Kidney (tissue), 14 donors: ENCODE measurements around the gene IRX2. TPM values are rescaled to one million over a fixed set of nuclear protein-coding genes. Genes with fewer than 3 reads are reported as not detected.

Source experiments
- DNase-seq, 5 donors: peaks; one replicate each; pipeline ENCODE4 v3.0.0-alpha.2; 2013 to 2020
- FAIRE-seq: peaks from 2 replicates; lab custom pipeline; 2012; peaks lifted over from hg19 to GRCh38; lab: Jason Lieb, UNC
- H3K27ac ChIP-seq, 2 donors: one replicate each; pipeline ENCODE4 v1.7.0; 2013; ENCODE audit warnings: low read depth in 2 of 2, low read length in 2 of 2, inconsistent platforms in 1 of 2
- H3K27me3 ChIP-seq: one replicate; pipeline ENCODE4 v1.7.1; 2013; ENCODE audit warnings: low read length, inconsistent platforms; ENCODE audit not compliant: control insufficient read depth, insufficient read depth
- H3K36me3 ChIP-seq, 3 donors: one replicate each; pipeline versions ENCODE4 v1.7.0 to v1.7.1; 2013; ENCODE audit warnings: low read length in 3 of 3, control low read depth in 1 of 3, inconsistent platforms in 1 of 3; ENCODE audit not compliant: insufficient read depth in 3 of 3, control insufficient read depth in 2 of 3
- H3K4me1 ChIP-seq, 3 donors: one replicate each; pipeline versions ENCODE4 v1.7.0 to v1.7.1; 2013; ENCODE audit warnings: low read length in 3 of 3, inconsistent platforms in 1 of 3, low read depth in 1 of 3; ENCODE audit not compliant: control insufficient read depth in 2 of 3, insufficient read depth in 2 of 3
- H3K4me3 ChIP-seq, 3 donors: one replicate each; pipeline versions ENCODE4 v1.7.0 to v1.8.1; 2013; ENCODE audit warnings: low read length in 3 of 3, control low read depth in 1 of 3, inconsistent platforms in 1 of 3
- H3K9ac ChIP-seq, 3 donors: one replicate each; pipeline versions ENCODE4 v1.7.0 to v1.7.1; 2013; ENCODE audit warnings: low read length in 3 of 3, control low read depth in 1 of 3, inconsistent platforms in 1 of 3
- H3K9me3 ChIP-seq, 3 donors: one replicate each; pipeline versions ENCODE4 v1.7.0 to v1.7.1; 2013; ENCODE audit warnings: low read length in 3 of 3, control low read depth in 1 of 3, inconsistent platforms in 1 of 3; ENCODE audit not compliant: control insufficient read depth in 2 of 3, insufficient read depth in 1 of 3
- intact Hi-C: fragments of 100-400 bp; cut with DNase I; formaldehyde crosslinking; loops from one replicate; pipeline ENCODE4 v1.11.1; 2022
- polyA plus RNA-seq: library from polyadenylated mRNA; stranded (reverse); fragments of 350-450 nt; fragmentation: Illumina TruSeq; extraction: RNeasy Lipid Tissue Mini Kit (QIAGEN cat#74804); gene quantifications from one replicate; pipeline ENCODE4 v1.2.3, GENCODE V29; 2014; ENCODE audit warnings: low read depth, low replicate concordance; ENCODE audit not compliant: insufficient read depth
- total RNA-seq: library from RNA; stranded (reverse); fragmentation: NEBNext Ultra II Directional; extraction: Animal tissue kit (Norgen Biotek cat#: 25700); gene quantifications from one replicate; pipeline ENCODE4 v1.2.1, GENCODE V29; 2021
- TF ChIP-seq, protein P1 (sequence below): IDR thresholded peaks from 3 replicates; pipeline ENCODE4 v1.5.1; 2012; ENCODE audit warnings: mild to moderate bottlenecking, moderate library complexity, borderline replicate concordance; ENCODE audit not compliant: insufficient read depth; ENCODE audit errors: extremely low read depth
- donor health status: control.
- donor health status: control.
- donor health status: control.
- donor health status: control.
- donor health status: control.
- donor health status: DM: yes; HTN: yes; CAD: no.
- donor health status: Normal renal cell carcinoma (clear cell type).

IRX2 gene
- total and polyA plus RNA-seq, 2 donors from 2014 or later, result 11.7 to 44.2 TPM

DNA sequence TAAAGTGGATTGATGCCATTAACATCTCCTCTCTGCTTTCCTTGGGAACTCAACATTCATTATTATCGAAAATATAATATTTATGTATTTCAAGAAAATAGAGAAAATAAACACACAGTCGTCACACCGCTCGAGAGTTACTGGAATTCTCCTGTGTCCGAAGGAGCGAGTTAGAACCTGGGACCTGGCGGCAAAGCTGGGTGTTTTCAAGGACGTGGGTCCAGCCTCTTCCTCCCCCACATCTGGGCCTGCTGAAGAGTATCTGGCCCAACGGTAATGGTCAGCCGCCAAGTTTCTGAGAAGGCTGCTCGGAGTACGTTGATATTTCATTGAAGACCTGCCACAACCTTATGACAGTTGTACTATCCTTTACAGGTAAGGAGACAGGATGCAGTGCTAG, 47.9 kb downstream of the IRX2 start:
- H3K27me3 ChIP-seq, result peaks cover 3% of the 10 kb centered on the region
- H3K4me1 ChIP-seq, result no peaks in the 10 kb centered on the region
- H3K9me3 ChIP-seq, result no peaks in the 10 kb centered on the region
- no peak for DNase-seq
- no peak overlapping the region for H3K4me3 ChIP-seq
- no peak overlapping the region for H3K9ac ChIP-seq
- no peak overlapping the region for H3K27ac ChIP-seq
- intact Hi-C loops, result no loop called here
- H3K36me3 ChIP-seq, result no peaks in the 10 kb centered on the region
- TF ChIP-seq, protein P1, sequence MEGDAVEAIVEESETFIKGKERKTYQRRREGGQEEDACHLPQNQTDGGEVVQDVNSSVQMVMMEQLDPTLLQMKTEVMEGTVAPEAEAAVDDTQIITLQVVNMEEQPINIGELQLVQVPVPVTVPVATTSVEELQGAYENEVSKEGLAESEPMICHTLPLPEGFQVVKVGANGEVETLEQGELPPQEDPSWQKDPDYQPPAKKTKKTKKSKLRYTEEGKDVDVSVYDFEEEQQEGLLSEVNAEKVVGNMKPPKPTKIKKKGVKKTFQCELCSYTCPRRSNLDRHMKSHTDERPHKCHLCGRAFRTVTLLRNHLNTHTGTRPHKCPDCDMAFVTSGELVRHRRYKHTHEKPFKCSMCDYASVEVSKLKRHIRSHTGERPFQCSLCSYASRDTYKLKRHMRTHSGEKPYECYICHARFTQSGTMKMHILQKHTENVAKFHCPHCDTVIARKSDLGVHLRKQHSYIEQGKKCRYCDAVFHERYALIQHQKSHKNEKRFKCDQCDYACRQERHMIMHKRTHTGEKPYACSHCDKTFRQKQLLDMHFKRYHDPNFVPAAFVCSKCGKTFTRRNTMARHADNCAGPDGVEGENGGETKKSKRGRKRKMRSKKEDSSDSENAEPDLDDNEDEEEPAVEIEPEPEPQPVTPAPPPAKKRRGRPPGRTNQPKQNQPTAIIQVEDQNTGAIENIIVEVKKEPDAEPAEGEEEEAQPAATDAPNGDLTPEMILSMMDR, result no peak
- no peak for FAIRE-seq

DNA sequence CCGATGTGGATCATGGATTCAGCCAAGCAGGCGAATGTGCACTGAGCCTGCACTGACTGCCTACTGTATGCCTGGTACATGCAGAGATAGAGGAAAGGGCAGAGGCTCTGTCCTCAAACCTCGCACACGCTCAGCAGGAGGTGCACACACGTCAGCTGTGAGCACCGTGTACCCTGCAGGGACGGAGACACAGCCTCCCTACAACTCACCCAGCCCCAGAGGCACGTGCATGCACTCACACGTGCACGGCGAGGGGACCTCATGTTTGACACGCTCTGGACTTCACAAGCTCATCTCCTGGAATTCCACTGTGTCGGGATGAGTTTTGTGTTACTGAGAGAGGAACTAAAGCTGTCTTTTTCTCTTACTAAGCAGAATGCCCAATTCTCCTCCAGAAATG, 48.4 kb downstream of the IRX2 start:
- intact Hi-C loops, result no loop called here
- DNase-seq (no peak), FAIRE-seq (no peak)
- Histone ChIP-seq H3K4me3 (no peak overlapping the region), H3K9me3 (no peaks in the 10 kb centered on the region), H3K36me3 (no peaks in the 10 kb centered on the region), H3K4me1 (no peaks in the 10 kb centered on the region), H3K27me3 (peaks cover 3% of the 10 kb centered on the region), H3K9ac (no peak overlapping the region), H3K27ac (no peak overlapping the region)
- TF ChIP-seq, protein P1, result no peak

DNA sequence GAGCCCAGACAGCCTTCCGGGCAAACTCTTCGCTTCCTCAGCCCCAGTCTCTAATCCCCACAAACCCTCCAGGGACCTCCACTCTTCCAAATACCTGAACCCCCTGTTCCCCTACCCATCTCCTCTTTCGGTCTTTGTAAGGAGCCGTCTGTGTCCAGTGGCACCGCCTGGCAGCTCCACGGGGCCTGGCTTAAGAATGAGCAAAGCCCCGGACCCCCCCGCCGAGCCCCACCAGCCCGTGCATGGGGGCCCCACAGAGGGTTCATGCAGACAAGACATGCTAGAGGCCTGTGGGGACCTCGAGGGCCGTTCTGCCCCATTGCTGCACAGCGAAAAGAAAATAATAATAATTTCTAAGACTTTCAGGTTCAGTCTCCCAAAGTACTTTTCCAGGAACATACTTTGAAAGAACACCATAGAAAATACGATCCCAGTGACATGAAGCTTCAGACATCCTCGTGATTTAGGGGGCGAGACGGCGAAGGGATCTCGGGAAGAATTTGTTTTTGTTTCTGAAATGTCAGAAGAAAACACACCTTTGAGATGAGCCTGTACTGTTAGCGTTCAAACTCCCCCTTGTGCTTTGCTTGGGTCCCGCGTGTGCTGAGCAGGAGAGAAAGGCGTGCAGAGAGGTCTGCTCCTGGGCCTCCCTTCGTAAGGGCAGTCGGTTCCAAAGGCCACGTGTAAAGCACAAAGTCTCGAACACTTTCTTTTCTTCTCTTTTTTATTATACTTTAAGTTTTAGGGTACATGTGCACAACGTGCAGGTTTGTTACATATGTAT, 49.2 kb downstream of the IRX2 start:
- H3K4me1 ChIP-seq, result no peaks in the 10 kb centered on the region
- H3K9ac ChIP-seq, result no peak overlapping the region

More for the DNA sequence above, 49.2 kb downstream of the IRX2 start:
- H3K36me3 ChIP-seq, result no peaks in the 10 kb centered on the region
- no peak overlapping the region for H3K4me3 ChIP-seq
- intact Hi-C loops, result no loop called here
- TF ChIP-seq, protein P1, result no peak
- H3K27me3 ChIP-seq, result peaks cover 3% of the 10 kb centered on the region
- H3K27ac ChIP-seq, result no peak overlapping the region
- FAIRE-seq (no peak), DNase-seq (peak in 2 of 5 donors; percentile 5 to 20)
- H3K9me3 ChIP-seq, result no peaks in the 10 kb centered on the region
